GM21381 (cell line): Measurements from ENCODE around the gene OR2C1.

Experiments
- ATAC-seq: cut with Tn5 transposase; IDR thresholded peaks from one replicate; pipeline ENCODE4 v1.9.1; 2021; ENCODE audit warnings: mild to moderate bottlenecking, moderate library complexity; ENCODE audit not compliant: unreplicated experiment

Gene OR2C1

DNA sequence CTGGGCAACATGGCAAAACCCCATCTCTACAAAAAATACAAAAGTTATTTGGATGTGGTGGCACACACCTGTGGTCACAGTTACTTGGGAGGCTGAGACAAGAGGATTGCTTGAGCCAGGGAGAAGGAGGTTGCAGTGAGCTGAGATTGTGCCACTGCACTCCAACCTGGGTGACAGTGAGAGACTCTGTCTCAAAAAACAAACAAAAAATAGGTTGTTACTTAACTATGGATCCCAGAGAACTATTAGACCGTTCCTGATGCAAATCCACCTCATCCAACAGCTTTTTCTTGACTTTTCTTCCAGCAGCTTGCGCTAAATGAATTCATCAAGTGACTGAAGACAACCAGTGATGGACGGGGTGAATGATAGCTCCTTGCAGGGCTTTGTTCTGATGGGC, at the start of gene OR2C1:
TSS of gene OR2C1 (plus strand) at position 301 of the 400 bp plus-strand sequence. CDS start at position 353, 52 bp downstream.
- ATAC-seq = no peak

- ATAC-seq = no peak
Measured at GRCh38 chr16:3306078-3306477, 49.6 kb upstream of the OR2C1 start.

DNA sequence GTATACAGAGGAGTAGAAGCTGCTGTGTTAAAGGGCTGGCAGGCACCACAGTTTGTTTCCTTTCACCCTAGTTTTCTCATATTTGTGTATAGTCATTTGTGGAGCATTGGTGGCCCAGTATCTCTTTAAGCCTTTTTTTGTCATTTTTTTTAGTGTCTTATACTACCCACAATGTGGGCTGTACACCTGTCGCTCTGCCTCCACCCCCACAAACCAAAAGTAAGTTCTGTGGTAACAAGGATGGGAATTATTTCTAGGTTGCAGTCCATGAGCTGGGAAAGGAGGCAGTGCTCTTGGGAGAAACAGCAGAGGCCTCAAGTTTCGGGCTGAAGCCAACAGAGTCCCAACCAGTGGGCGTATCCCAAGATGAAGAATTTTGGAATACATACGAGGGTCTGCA, 44.2 kb upstream of the OR2C1 start:
- ATAC-seq = no peak

DNA sequence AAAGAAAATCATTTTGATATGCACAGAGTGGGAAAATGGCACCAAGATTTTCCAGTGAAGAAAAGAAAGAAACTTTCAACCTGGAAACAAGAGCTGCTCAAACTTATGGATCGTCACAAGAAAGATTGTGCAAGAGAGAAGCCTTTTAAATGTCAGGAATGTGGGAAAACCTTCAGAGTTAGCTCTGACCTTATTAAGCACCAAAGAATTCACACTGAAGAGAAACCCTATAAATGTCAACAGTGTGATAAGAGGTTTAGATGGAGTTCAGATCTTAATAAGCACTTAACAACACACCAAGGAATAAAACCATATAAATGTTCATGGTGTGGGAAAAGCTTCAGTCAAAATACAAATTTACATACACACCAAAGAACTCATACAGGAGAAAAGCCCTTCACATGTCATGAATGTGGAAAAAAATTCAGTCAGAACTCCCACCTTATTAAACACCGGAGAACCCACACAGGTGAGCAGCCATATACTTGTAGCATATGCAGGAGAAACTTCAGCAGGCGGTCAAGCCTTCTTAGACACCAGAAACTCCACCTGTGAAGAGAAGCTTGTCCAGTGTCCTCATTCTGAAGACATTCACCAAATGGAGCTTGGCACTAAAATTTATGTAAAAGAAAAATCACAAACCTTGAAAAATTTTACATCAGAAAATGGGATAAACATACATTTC, 38.2 kb upstream of the OR2C1 start:
- ATAC-seq = no peak

DNA sequence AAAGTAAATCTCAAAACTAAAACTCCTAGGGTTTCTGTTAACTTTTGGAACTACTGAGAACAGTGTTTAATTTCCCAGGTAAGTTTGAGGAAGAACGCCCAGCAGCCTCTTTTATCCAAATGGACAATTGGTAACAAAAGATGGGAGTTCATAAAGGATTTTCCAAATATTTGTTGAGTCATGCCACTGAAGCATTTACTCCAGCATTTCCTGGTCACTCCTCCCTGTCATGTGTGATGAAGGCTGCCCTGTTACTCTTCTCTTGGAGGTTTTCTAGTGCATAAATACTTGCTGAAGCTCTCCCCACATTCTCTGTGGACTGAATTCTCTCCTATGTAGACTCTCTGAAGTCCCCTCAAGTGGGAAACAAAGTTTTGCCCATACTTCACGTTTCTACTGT, 33.9 kb upstream of the OR2C1 start:
- ATAC-seq = no peak

- no peak for ATAC-seq
Measured at GRCh38 chr16:3327514-3327913, 28.2 kb upstream of the OR2C1 start.

DNA sequence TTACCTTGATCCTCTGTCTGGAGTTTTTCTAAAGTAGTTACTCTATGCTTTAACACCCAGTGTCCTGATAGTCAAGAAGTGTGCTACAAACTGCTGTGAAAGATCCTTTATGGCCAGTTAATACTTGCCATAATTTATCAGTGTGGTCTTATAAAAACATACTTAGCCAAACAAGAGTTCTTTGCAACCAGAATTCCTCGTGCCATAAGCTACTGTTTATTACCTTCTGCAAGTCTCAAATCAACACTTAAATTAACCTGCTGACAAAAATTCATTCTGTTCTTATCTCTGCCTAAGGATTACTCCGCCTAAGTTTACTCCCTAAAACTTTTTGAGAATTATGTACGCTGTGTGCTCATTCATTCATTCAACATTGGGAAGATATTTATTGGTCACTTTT, 27.6 kb upstream of the OR2C1 start:
- no peak for ATAC-seq

GRCh38 chr16:3328643-3329042, 27.0 kb upstream of the OR2C1 start:
- ATAC-seq = no peak

- ATAC-seq = no peak
Measured at GRCh38 chr16:3346041-3346440, 9.6 kb upstream of the OR2C1 start.

GRCh38 chr16:3347586-3347985, 8.1 kb upstream of the OR2C1 start:
- no peak for ATAC-seq

GRCh38 chr16:3348547-3349167, 7.0 kb upstream of the OR2C1 start:
- no peak for ATAC-seq

- no peak for ATAC-seq
Measured at GRCh38 chr16:3349175-3349574, 6.5 kb upstream of the OR2C1 start.

DNA sequence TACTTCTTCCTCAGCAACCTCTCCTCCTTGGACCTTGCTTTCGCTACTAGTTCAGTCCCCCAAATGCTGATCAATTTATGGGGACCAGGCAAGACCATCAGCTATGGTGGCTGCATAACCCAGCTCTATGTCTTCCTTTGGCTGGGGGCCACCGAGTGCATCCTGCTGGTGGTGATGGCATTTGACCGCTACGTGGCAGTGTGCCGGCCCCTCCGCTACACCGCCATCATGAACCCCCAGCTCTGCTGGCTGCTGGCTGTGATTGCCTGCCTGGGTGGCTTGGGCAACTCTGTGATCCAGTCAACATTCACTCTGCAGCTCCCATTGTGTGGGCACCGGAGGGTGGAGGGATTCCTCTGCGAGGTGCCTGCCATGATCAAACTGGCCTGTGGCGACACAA, 429 bp downstream of the OR2C1 start:
- ATAC-seq = no peak

GRCh38 chr16:3358871-3359270, 3.2 kb downstream of the OR2C1 start:
- ATAC-seq = no peak

DNA sequence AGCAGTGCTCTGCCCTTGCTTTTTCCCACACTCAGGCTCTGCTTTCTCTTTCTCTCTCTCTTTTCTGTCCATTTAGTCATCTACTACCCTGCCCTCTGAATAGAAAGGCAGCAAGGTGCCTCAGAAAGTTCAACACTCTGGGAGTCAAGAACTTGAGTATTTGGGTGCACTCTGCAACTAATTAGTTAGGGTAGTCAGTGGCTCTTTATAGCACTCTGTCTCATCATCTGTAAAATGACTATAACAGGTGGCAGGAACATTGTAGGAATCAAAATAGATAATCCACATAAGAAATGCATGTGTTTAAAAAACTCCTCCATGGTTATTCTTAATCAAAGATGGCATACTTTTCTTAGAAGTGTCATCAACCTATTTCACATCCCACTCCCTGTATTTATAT, 7.2 kb downstream of the OR2C1 start:
- ATAC-seq = no peak

GRCh38 chr16:3363793-3364192, 8.1 kb downstream of the OR2C1 start:
- ATAC-seq = no peak

GRCh38 chr16:3364774-3365427, 9.2 kb downstream of the OR2C1 start:
- ATAC-seq = peak; percentile 78

GRCh38 chr16:3369073-3369472, 13.4 kb downstream of the OR2C1 start:
- no peak for ATAC-seq

GRCh38 chr16:3375680-3376079, 20.0 kb downstream of the OR2C1 start:
- ATAC-seq = no peak

GRCh38 chr16:3377917-3378316, 22.2 kb downstream of the OR2C1 start:
- ATAC-seq = no peak

- ATAC-seq = no peak
Measured at GRCh38 chr16:3383045-3383448, 27.4 kb downstream of the OR2C1 start.

- ATAC-seq = no peak
Measured at GRCh38 chr16:3388325-3388724, 32.6 kb downstream of the OR2C1 start.
